22Rv1 (cell line): ENCODE data around the gene DHX34.

Source experiments
- CTCF ChIP-seq: fragments of 450-650 bp; IDR thresholded peaks from 2 replicates; pipeline ENCODE4 v1.5.1; 2017; ENCODE audit warnings: mild to moderate bottlenecking
- ZFX ChIP-seq: fragments of 450-650 bp; IDR thresholded peaks from 2 replicates; pipeline ENCODE4 v1.6.1; 2017; ENCODE audit warnings: antibody characterized with exemption, borderline replicate concordance

GRCh38 chr19:47371261-47371660, 22.1 kb downstream of the DHX34 start:
- TF ChIP-seq CTCF (no peak), ZFX (no peak)
